Right lobe of liver (tissue), 4 donors: ENCODE measurements around the gene CCT8.

ENCODE experiments used
- CTCF ChIP-seq, 4 donors: fragments of 200-600 bp in 3 of 4; fragments of 450-650 bp in 1 of 4; IDR thresholded peaks; one replicate each; pipeline versions ENCODE4 v1.5.1 to v1.8.0; 2016 to 2022; ENCODE audit warnings: antibody characterized with exemption in 4 of 4, mild to moderate bottlenecking in 2 of 4
- POLR2A ChIP-seq: fragments of 450-650 bp; IDR thresholded peaks from one replicate; pipeline ENCODE4 v1.6.1; 2017; ENCODE audit warnings: antibody characterized with exemption, mild to moderate bottlenecking
- donor health status: DM: no; HTN: no; CAD: no.
- donor health status: DM: no; HTN: no; CAD: no.
- donor health status: DM: no; HTN: yes; CAD: no.

GRCh38 chr21:29022166-29022565 lies 51.3 kb downstream of the CCT8 start:
- TF ChIP-seq CTCF (IDR thresholded peaks at IDR 0.05) (no peak), POLR2A (no peak)
